GM12878 (cell line): Measurements from ENCODE around the gene NEB. TPM values are rescaled to one million over a fixed set of nuclear protein-coding genes. Genes with fewer than 3 reads are reported as not detected.

ENCODE experiments used
- ATAC-seq: fragments of 200-7000 bp; cut with Tn5 transposase; 3 replicates; pipeline ENCODE4 v1.9.1; 2020; ENCODE audit warnings: mild to moderate bottlenecking, moderate library complexity
- BruUV-seq: library from RNA; stranded (reverse); fragments of 400-500 nt; replicated peaks from 2 replicates; lab custom pipeline; 2021; lab: Mats Ljungman, UMichigan
- CTCF ChIA-PET: fragments of 300-600 bp; sonication (Branson Sonifier 250); formaldehyde crosslinking; extraction: SDS; loops from one replicate; lab custom pipeline; 2021; ENCODE audit warnings: inconsistent platforms; lab: Yijun Ruan, JAX
- POLR2A ChIA-PET: fragments of 350-600 bp; formaldehyde crosslinking; extraction: SDS; loops from one replicate; lab custom pipeline; 2021; ENCODE audit warnings: inconsistent platforms; lab: Charles Lee
- RAD21 ChIA-PET: fragments of 300-600 bp; sonication (Branson Sonifier 250); formaldehyde crosslinking; loops from one replicate; lab custom pipeline; 2023; ENCODE audit warnings: antibody characterized with exemption; ENCODE audit not compliant: unreplicated experiment; lab: Charles Lee
- SMC1A ChIA-PET: fragments of 300-600 bp; sonication (Branson Sonifier 250); formaldehyde crosslinking; loops from one replicate; lab custom pipeline; 2023; ENCODE audit not compliant: unreplicated experiment, uncharacterized antibody; lab: Charles Lee
- DNase-seq: peaks from one replicate; pipeline ENCODE4 v3.0.0-alpha.2; 2011; ENCODE audit warnings: low read depth, low spot score
- FAIRE-seq: peaks from 3 replicates; lab custom pipeline; 2011; peaks lifted over from hg19 to GRCh38; lab: Jason Lieb, UNC
- H2AFZ ChIP-seq: 2 replicates; pipeline ENCODE4 v1.6.0; 2011; ENCODE audit warnings: low read depth, low read length, control low read depth; ENCODE audit not compliant: control insufficient read depth
- H3K27ac ChIP-seq: 2 replicates; pipeline ENCODE4 v1.5.1; 2011; ENCODE audit warnings: control low read depth; ENCODE audit not compliant: control insufficient read depth, insufficient read depth
- H3K27me3 ChIP-seq, 2 experiments: replicated peaks in 1 of 2; 2 replicates each; pipeline versions ENCODE4 v1.6.0 to v1.6.1; 2011; ENCODE audit warnings: low read length in 1 of 2; ENCODE audit not compliant: control insufficient read depth in 2 of 2, insufficient read depth in 2 of 2
- H3K36me3 ChIP-seq, 2 experiments: 2 replicates each; pipeline ENCODE4 v1.5.1; 2011; ENCODE audit warnings: low read length in 1 of 2; ENCODE audit not compliant: control insufficient read depth in 2 of 2, insufficient read depth in 2 of 2
- H3K4me1 ChIP-seq: 2 replicates; pipeline ENCODE4 v1.6.1; 2011; ENCODE audit warnings: mild to moderate bottlenecking, low read length, moderate library complexity, mixed read lengths; ENCODE audit not compliant: control insufficient read depth, insufficient read depth
- H3K4me2 ChIP-seq: 2 replicates; pipeline ENCODE4 v1.6.0; 2011; ENCODE audit warnings: control low read depth; ENCODE audit not compliant: control insufficient read depth, insufficient read depth
- H3K4me3 ChIP-seq: fragments of 200-600 bp; sonication (generic); 2 replicates; pipeline ENCODE4 v1.5.1; 2016
- H3K79me2 ChIP-seq: 2 replicates; pipeline ENCODE4 v1.6.0; 2011; ENCODE audit warnings: low read length; ENCODE audit not compliant: control insufficient read depth, insufficient read depth
- H3K9ac ChIP-seq: 2 replicates; pipeline ENCODE4 v1.8.0; 2011; ENCODE audit warnings: low read length, control low read depth, mixed read lengths; ENCODE audit not compliant: control insufficient read depth, insufficient read depth
- H3K9me3 ChIP-seq: replicated peaks from 3 replicates; pipeline ENCODE4 v1.5.1; 2011; ENCODE audit warnings: mild to moderate bottlenecking, low read length; ENCODE audit not compliant: control insufficient read depth, insufficient read depth
- H4K20me1 ChIP-seq: 2 replicates; pipeline ENCODE4 v1.6.0; 2011; ENCODE audit not compliant: control insufficient read depth, insufficient read depth
- EP300 ChIP-seq, 2 experiments: fragments of 150-350 bp in 1 of 2; IDR thresholded peaks; 2 replicates each; pipeline ENCODE4 v1.6.1; 2011 to 2012; ENCODE audit warnings: low read depth in 2 of 2, low read length in 2 of 2, borderline replicate concordance in 1 of 2, improper control_type of control experiment in 1 of 2, inconsistent platforms in 1 of 2; ENCODE audit not compliant: control insufficient read depth in 1 of 2
- NFIC ChIP-seq: IDR thresholded peaks from 2 replicates; pipeline ENCODE4 v1.6.1; 2012; ENCODE audit warnings: low read depth, mild to moderate bottlenecking, inconsistent platforms, low read length, moderate library complexity
- SUPT20H ChIP-seq: IDR thresholded peaks from 2 replicates; pipeline ENCODE4 v1.6.1; 2011; ENCODE audit warnings: low read depth, mild to moderate bottlenecking, low read length, moderate library complexity, borderline replicate concordance; ENCODE audit not compliant: control insufficient read depth
- WGBS: methylation state at CpG from one replicate; pipeline ENCODE4 v1.1.6; 2016; ENCODE audit warnings: low lambda C conversion rate; ENCODE audit not compliant: insufficient replicate concordance, insufficient coverage; ENCODE audit errors: missing lambda C conversion rate; 5-methylcytosine and 5-hydroxymethylcytosine counted together
- in situ Hi-C: fragments of 300-500 bp; cut with MboI; formaldehyde crosslinking; loops from 9 replicates; pipeline ENCODE4 v1.14.3; 2018; ENCODE audit warnings: mixed read lengths
- intact Hi-C: fragments of 100-400 bp; cut with micrococcal nuclease; formaldehyde crosslinking; loops from one replicate; pipeline ENCODE4 v1.14.2; 2022; ENCODE audit not compliant: unreplicated experiment
- polyA plus RNA-seq, 11 experiments: library from polyadenylated mRNA; depleted of rRNA in 4 of 11; unstranded in 6 of 11; stranded (reverse) in 5 of 11; fragments of >200 nt; fragmentation: Nextera tagmentation in 4 of 11; fragmentation: Illumina TruSeq in 1 of 11; extraction: Ambion mirVana in 4 of 11; extraction: Trizol in 1 of 11; gene quantifications; 1 replicate in 1 of 11; 2 replicates in 10 of 11; pipeline versions ENCODE4 v1.2.1 to v1.2.3, GENCODE V29; 2011 to 2016; ENCODE audit warnings: inconsistent platforms in 2 of 11, missing spikeins in 2 of 11, low read depth in 1 of 11
- total RNA-seq, 4 experiments: library from RNA; depleted of rRNA in 3 of 4; stranded (reverse); fragments of >200 nt in 3 of 4; fragmentation: Illumina TruSeq in 1 of 4; extraction: Trizol in 1 of 4; gene quantifications; 2 replicates each; pipeline versions ENCODE4 v1.2.1 to v1.2.3, GENCODE V29; 2013 to 2021
- TF ChIP-seq, protein P1 (sequence below): fragments of 450-650 bp; IDR thresholded peaks from 2 replicates; pipeline ENCODE4 v1.6.1; 2017; ENCODE audit warnings: antibody characterized with exemption, mild to moderate bottlenecking, moderate library complexity

The NEB gene
- total and polyA plus RNA-seq, 10 of the 15 experiments (the other 5 are each of a cell fraction or from before 2014, with no cell fraction given) = 0.04 to 0.77 (median 0.12) TPM

GRCh38 chr2:151470556-151470955 is 263.7 kb downstream of the NEB start:
- H3K9me3 ChIP-seq = no peaks in the 10 kb centered on the region; the same call in 1 of the 3 replicates
- H3K4me3 ChIP-seq = no peak overlapping the region
- H4K20me1 ChIP-seq = no peaks in the 10 kb centered on the region
- H3K4me1 ChIP-seq = no peaks in the 10 kb centered on the region
- H3K36me3 ChIP-seq = peaks cover 0 to 27% of the 10 kb centered on the region in 2 experiments; a peak in 3 of 4 replicates
- intact Hi-C loops (no loop called here), in situ Hi-C loops (loop anchor here (25.0 kb wide), 1 partner anchor 1192 kb away; no protein-coding TSS in a partner anchor)
- WGBS = 86% methylated on average over 1 of the region's 1 CpG
- ChIA-PET SMC1A (no interaction called here), RAD21 (no interaction called here), CTCF (interaction anchor here (1.1 kb wide), 1 partner anchor 32 kb away, joined by 3 read pairs; no protein-coding TSS in a partner anchor), POLR2A (interaction anchor here (0.6 kb wide), 1 partner anchor 28 kb away, joined by 4 read pairs; no protein-coding TSS in a partner anchor)
- no peak overlapping the region for H3K27ac ChIP-seq
- H3K9ac ChIP-seq = no peak overlapping the region
- no peaks in the 10 kb centered on the region for H3K79me2 ChIP-seq
- TF ChIP-seq NFIC (no peak), EP300 (IDR thresholded peaks at IDR 0.05; ENCODE audit: borderline replicate concordance in 1 of 2, control insufficient read depth in 1 of 2, low read depth in 2 of 2, low read length in 2 of 2) (no peak), SUPT20H (no peak)
- TF ChIP-seq, protein P1, sequence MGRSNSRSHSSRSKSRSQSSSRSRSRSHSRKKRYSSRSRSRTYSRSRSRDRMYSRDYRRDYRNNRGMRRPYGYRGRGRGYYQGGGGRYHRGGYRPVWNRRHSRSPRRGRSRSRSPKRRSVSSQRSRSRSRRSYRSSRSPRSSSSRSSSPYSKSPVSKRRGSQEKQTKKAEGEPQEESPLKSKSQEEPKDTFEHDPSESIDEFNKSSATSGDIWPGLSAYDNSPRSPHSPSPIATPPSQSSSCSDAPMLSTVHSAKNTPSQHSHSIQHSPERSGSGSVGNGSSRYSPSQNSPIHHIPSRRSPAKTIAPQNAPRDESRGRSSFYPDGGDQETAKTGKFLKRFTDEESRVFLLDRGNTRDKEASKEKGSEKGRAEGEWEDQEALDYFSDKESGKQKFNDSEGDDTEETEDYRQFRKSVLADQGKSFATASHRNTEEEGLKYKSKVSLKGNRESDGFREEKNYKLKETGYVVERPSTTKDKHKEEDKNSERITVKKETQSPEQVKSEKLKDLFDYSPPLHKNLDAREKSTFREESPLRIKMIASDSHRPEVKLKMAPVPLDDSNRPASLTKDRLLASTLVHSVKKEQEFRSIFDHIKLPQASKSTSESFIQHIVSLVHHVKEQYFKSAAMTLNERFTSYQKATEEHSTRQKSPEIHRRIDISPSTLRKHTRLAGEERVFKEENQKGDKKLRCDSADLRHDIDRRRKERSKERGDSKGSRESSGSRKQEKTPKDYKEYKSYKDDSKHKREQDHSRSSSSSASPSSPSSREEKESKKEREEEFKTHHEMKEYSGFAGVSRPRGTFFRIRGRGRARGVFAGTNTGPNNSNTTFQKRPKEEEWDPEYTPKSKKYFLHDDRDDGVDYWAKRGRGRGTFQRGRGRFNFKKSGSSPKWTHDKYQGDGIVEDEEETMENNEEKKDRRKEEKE = no peak
- FAIRE-seq (no peak), ATAC-seq (no peak), DNase-seq (no peak)
- no peaks in the 10 kb centered on the region for H3K27me3 ChIP-seq
- no peak overlapping the region for H2AFZ ChIP-seq
- BruUV-seq = no TSS peak
- H3K4me2 ChIP-seq = no peak overlapping the region
